HG03520 (cell line): Measurements from ENCODE around the gene CEP89.
A peak's percentile ranks its signal among the peaks of the same experiment; 100 is the strongest.
"Not testable (repeated sequence)": the region's sequence is repeated elsewhere in the genome, so short reads cannot be mapped to it uniquely, and the experiment has no call there.

Experiments used
- ATAC-seq: cut with Tn5 transposase; IDR thresholded peaks from one replicate; pipeline ENCODE4 v1.9.1; 2021; ENCODE audit warnings: mild to moderate bottlenecking, moderate library complexity; ENCODE audit not compliant: unreplicated experiment

CEP89 gene

DNA sequence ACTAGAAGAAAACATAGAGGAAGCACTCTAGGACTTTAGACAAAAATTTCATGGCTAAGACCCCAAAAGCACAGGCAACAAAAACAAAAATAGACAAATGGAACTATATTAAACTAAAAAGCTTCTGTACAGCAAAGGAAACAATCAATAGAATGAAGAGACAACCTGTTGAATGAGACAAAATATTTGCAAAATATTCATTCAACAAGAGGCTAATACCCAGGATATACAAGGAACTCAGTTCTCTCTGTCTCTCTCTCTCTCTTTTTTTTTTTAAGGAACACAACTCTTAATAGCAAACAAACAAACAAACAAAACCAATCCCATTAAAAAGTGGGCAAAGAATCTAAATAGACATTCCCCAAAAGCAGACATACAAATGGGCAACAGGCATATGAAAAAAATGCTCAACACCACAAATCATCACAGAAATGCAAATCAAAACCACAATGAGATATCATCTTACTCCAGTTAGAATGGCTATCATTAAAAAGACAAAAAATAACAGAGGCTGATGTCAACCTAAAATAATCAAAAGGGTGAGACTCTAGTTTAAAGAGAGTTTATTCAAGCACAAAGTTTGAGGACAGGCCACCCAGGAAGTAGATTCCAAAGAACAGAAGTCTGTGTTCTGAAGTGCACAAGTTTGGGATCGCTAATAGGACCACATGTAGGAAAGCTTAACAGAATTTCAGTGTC is 75.1 kb downstream of the CEP89 start:
- ATAC-seq: no peak

DNA sequence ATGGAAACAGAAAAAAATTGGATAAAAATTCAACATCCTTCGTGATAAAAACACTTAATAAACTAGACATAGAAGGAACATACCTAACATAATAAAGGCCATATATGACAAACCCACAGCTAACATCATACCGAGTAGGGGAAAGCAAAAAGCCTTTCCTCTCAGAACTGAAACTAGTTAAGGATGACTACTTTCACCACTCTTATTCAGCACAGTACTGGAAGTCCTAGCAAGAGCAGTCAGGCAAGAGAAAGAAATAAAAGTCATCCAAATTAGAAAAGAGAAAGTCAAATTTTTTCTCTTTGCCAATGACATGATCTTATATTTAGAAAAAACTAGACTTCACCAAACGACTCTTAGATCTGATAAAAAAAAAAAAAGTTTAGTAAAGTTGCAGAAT is 76.4 kb downstream of the CEP89 start:
- peak; percentile 60 for ATAC-seq

DNA sequence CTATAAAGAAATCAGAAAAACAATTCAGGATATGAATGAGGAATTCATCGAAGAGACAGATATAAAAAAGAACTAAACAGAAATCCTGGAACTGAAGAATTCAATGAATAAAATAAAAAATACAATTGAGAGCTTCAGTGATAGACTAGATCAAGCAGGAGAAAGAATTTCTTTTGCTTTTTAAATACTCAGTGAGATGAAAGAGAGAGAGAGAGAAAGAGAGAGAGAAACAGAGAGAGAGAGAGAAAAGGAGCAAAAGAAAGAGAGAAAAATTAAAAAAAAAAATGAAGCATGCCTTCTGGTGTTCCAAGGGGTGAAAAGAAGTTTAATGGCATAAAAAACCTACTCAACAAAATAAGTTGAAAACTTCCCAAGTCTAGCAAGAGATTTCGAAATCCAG is 80.1 kb downstream of the CEP89 start:
- ATAC-seq: no peak

DNA sequence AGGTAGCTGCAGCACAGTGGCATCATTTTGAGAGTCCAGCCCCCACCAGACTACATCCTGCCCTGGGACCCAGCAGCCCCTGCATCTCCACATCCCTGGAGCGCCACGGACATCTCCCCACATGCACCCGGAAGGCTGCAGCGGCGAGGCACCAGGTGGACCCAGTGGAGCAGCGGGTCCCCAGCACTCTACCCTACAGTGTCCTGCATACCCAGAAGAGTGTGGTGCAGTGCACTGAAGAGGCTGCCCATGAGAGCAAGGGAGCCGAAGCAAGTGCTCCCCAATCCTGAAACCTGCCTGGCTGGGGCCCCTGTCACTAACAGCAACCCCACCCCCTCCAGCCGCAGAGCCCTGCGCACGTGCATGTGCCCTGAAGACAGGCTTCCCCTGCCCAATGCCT is 80.9 kb downstream of the CEP89 start:
- ATAC-seq: no peak

DNA sequence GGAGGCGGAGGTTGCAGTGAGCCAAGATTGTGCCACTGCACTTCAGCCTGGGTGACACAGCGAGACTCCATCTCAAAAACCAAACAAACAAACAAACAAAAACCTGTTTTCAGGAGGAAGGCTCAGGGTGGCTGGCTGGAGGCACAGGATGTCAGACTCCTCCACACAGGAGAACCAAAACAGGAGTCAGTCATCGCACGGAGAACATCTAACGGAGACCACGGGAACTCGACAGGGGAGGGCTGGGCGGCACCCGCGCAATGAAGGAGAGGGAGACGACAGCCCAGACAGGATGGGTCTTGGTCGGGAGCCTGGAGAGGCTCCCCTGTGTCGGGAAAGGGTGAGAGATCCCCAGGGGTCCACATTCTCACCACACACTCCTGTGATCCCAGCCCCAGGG is 81.4 kb downstream of the CEP89 start:
- no peak for ATAC-seq

DNA sequence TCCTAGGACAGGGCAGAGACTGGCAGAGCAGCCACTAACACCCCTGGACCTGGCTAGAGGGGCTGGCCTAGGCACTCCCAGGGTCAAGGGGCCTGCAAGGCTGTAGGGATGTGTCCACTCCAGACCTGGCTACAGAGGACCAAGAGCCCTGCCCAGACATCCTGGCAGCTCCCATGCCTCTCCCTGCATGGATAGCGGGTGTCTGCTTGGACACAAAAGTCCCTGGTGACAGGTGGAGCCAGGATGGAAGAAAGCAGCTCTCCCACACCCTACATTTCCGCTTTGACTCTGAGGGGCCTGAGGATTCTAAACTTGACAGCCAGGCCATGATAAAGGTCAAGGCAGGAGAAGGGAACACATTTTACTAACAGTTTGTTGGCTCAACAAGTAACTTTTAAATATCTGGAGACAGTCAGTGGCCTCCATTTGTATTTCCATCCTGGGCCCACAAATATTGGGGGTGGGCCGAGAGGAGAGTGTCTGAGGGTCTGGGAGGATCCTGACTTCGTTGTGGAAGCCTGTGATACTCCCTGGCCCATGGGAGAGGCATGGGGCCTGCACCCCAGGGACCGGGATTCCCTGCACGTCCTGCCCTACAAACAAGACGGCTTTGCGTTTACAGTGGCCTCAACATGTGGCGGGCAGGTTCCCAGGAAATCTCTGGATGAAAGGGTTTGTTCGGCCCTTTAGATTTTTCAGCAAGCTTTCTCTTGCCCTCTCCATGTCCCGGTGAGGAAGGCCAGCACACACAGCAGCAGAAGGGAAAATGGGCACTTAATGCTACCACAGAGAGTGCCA is 82.4 kb downstream of the CEP89 start:
- ATAC-seq: no peak

DNA sequence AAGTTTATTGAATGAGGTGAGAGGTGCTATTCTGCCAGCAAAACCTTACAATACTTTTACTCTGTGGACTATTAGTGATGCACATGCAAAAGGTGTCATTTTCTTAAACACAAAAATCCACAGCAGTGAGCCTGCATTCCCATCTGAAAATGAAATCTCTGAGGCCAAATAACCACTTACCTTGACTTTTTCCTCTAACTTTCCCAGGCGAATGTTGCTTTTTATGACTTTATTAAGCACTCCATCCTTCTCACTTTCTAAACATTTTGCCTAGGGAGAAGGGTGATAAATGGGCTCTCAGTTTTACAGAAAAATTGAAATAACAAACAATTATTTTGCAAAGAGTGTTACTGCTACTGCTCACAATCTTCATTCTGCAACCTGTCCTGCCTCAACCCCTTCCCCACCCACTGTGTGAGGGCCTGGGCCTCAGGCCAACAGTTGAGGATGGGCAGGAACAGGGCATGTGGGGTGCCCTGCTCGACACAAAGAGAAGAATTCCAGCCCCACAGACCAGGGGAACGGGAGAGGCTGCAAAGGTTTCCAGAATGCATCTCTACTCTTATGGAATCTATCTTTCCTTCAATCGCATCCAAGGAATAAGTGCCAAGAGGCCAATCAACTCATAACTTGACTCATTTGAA is 84.1 kb downstream of the CEP89 start:
- no peak for ATAC-seq

DNA sequence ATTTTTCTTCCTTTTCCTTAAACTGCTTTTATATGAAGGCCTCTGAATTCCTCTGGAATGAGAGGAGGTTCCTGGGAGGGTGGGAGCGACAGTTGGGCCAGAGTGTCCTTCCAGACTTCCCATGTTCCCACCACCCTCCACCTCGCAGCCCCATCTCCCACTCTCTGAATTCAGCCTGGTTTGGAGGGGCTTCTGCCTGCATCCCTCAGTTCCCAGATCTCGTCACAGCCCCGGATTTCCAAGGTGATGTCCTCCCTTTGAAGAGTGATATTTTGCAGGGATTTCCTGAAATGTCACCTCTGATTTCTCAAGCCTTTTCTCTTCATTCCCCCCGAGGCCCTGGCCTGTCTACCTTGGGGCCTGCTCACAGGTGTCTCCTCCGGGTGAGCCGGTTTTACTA is 85.5 kb downstream of the CEP89 start:
- no peak for ATAC-seq

DNA sequence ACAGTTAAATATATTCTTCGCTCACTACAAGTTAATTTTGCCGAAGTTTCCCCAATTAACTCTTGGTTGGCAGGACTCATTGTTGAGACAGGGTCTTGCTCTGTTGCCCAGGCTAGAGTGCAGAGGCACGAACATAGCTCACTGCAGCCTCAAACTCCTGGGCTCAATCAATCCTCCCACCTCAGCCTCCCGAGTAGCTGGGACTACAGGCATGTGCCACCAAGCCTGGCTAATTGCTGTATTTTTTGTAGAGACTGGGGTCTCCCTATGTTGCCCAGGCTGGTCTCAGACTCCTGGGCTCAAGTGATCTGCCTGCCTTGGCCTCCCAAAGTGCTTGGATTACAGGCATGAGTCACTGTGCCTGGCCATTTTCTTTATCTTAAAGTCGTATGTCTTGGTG is 86.5 kb downstream of the CEP89 start:
- ATAC-seq: not testable (repeated sequence)

DNA sequence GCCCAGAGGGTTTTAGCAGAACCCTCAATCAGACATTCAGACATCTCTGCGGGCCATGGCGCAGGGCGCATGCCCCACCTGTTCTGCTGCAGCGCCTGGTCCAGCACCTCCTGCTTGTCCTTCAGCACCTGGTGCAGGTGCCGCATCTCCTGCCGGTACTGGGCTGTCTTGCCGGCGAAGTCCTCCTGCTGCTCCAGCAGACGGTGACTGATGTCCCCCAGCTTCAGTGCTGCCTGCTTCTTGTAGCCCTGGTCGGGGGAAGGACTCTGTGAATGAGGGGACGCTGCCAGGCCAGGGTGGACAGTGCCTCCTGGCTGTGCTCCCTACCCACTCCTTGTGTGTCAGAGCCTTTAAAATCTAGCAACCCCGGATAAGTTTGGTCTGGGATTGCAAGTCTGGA is 90.0 kb downstream of the CEP89 start:
- no peak for ATAC-seq

DNA sequence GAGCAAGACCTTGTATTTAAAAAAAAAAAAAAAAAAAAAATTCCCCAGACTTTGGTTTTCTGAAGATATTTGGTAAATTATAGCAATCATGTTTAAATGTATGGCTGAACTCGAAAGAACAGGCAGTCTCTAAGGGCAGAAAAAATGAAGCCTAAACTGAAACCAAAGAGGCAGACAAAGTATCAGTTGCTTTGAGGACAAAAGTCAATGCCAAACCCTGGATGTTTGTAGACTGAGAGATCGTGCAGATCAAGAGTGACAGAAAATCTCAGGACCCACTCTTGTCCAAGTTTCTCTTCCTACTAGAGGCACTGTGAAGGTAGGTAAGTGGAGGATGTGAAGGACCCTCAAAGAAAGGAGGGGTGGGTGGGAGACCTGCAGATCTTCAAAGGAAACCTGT is 91.1 kb downstream of the CEP89 start:
- ATAC-seq: no peak

DNA sequence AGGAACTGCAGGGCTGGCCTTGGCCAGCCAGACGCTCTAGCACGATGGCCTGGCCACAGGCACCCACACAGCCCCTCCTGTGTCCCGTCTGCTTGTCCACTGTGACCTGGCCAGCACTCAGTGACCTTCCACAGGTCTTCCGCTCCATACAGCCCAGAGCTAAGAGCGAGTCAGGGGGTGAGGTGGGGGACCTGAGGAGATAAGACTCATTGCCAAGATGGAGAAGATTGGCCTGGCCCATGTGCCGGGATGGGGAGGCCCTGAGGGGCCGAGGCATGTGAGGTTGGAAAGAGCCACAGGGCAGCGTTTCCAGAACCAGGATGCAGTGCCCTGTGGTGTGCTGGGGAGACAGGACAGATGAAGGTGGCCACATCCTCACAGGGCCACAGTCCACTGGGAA is 92.0 kb downstream of the CEP89 start:
- no peak for ATAC-seq

DNA sequence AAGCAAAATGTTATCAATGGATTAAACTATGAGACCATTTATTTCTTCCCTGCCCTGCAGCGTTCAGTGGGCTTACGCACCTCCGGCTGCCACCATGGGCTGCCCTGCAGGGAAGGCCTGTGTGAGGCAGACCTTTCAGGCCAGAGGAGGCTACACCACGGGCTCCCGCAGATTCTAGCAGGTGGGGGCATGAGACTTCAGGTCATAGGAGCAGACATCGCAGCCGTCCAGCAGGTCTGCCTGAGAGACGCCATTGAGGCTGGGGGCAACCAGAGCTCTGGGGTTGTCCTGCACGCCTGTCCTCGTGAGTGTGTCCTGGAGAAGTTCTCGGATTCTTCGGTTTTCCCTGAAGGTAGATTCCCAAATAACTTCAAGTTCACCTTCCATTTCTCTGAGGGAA is 92.8 kb downstream of the CEP89 start:
- no peak for ATAC-seq

DNA sequence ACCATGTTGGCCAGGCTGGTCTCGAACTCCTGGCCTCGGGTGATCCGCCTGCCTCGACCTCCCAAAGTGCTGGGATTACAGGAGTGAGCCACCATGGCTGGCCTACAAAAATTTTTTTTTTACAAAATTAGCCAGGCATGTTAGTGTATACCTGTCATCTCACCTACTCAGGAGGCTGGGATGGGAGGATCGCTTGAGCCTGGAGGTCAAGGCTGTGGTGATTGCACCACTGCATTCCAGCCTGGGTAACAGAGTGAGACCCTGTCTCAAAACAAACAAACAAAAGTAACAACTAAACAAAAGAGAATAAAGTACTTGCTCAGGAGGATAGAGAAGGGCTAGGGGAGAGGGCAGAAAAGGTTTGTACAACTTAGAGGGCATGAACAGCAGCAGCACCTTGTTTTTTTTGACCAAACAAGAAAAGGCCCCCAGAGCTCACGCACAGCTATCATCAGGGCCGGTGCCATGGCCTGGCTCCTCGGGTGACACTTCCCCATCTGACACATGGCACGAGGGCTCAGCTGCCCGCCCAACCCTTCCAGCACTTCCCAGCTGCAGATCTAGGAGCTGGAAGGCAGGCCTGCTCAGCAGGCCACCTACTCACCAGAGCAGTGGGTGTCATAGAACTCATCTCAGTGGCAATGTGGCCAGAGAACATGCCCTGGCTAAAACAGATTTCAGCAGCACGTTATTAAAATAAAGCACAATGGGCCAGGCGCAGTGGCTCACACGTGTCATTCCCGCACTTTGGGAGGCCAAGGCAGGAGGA is 93.6 kb downstream of the CEP89 start:
- no peak for ATAC-seq

DNA sequence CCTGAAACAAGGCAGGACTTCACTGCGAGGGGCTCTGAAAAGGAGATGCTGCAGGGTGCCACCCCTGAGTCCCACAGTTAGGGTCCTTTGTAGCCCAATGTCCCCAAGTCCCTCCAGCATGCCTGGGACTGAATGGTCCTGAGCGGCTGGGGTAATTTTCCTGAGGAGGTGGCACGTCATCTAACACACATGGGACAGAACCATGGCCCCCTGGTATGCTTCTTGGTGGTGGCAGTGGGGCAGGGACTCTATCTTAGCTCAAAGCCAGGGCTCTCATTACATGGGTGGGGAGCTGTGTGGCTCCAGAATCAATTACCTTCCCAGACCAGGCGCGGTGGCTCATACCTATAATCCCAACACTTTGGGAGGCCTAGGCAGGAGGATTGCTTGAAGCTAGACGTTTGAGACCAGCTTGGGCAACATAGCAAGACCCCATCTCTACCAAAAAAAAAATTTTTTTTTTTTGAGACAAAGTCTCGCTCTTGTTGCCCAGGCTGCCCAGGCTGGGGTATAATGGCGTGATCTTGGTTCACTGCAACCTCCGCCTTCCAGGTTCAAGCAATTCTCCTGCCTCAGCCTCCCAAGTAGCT is 94.3 kb downstream of the CEP89 start:
- no peak for ATAC-seq

DNA sequence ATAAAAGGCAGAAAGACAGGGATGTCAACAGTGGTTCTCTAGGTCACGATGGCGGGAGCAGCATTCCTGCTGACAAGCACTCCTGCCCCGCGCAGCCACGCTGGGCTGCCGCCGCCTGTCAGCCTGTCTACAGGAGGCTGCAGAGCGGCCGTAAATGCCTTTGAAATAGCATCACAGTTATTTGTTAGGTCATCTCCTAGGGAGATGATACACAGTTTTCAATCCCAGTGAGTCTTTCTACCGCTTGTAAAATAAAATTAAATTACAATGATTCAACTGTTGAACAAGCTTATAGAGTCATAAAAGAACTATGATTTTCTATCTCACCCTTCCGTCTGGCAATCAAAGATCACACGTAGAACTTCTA is 94.9 kb downstream of the CEP89 start:
- no peak for ATAC-seq

DNA sequence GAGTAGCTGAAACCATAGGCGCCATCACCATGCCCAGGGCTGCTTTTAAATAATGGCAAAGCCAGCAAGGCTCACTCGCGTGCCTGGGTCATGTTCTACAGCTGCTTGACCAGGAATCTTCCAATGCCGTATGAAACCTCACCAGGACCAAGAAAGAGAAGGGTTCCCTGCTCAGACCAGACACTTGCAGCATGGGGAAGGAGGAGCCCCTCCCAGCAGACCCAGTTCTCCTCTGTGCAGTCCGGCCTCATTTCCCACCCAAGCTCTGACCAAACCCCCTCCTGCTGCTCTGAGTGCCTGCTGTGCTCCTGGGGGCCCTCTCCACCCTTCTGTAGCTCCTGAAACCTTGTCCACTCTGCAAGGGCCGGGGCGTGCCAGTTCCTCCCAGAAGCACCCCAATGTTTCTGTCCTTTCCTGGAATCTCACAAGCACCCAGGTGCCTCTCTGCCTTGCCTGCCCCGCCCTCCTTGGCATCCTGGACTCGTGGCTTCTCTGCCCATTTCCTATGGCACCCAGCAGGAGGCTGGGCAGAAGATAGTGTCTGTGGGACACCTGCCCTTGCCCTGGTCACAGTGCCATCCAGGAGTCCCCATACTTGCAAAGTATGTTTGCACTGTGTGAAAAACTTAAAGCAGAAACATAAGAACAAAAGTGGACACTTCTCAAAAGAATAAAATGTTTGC is 95.4 kb downstream of the CEP89 start:
- ATAC-seq: no peak

DNA sequence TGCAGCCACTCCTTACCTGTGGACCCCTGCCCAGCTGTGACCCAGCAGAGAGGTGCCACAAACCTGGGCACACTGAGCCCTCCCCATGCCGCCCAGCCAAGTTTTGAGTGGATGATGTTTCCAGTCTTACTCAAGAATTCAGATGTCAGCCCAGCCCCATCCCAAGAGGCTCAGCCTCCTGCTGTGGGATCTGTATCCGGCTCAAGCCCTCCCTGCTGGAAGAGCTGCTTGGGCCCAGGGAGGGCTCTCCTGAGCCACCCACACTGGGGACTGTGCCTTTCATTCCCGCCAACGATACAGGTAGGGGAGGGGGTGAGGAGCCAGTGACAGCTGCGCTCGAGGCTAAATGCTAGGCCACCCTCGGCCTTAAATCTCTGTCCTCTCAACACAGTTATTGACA is 96.3 kb downstream of the CEP89 start:
- ATAC-seq: no peak

DNA sequence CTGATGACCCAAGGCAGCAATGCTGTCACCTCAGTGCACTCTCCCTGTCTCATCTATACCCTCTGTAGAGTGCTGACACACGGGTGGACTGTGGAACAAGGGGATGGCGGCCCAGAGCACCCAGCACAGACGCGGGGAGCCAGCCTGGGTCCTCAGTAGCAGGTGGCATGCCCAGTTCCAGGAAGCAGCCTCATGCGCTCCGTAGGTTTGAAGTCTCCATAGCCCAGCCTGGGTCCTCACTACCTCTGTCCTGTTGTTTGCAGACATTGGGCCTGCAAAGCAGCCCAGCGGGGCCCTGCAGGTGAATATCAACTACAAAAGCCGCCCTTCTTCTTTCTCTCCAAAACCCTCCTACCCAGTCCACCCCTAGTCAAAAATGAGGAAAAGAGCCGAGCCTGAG is 97.2 kb downstream of the CEP89 start:
- no peak for ATAC-seq

DNA sequence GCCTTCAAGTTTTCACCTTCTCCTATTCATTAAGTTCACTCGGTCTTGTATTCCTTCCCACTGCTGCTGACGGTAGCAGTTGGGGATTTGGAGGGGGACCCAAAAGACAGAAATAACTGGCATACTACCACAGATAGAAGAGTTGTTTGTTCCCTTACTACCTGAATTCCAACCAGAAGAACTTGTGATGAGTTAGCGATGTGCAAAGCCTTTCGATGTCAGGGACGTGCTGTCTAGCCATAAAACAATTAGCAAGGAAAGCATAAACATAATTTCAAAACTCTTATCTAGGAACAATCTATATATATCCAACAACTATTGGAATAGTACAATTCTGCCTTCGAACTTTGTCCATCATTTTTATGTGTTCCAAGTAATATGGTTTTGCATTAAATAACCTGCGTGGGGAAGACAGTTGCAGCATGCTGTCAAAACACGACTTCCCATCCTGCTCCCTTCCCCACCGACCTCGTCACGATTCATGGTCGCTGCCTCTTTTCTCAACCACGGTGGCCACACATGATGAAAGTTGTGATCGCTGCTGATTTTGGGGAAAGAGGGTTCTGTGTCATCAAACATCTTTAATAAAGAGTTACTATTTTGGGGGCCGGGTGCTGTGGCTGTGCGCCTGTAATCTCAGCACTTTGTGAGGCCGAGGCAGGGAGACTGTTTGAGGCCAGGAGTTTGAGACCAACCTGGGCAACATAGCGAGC is 98.4 kb downstream of the CEP89 start:
- no peak for ATAC-seq
